ENCODE data around the gene PEX13. TPM values are rescaled to one million over a fixed set of nuclear protein-coding genes. Genes with fewer than 3 reads are reported as not detected.

The PEX13 gene, protein sequence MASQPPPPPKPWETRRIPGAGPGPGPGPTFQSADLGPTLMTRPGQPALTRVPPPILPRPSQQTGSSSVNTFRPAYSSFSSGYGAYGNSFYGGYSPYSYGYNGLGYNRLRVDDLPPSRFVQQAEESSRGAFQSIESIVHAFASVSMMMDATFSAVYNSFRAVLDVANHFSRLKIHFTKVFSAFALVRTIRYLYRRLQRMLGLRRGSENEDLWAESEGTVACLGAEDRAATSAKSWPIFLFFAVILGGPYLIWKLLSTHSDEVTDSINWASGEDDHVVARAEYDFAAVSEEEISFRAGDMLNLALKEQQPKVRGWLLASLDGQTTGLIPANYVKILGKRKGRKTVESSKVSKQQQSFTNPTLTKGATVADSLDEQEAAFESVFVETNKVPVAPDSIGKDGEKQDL
- total RNA-seq = 23.4 TPM
- long read RNA-seq, full-length matches to known transcripts = 6 of 13 reads
- long read RNA-seq, partial matches to known transcripts = 5 of 13 reads
- long read RNA-seq, other reads (novel, unspliced or antisense) = 2 of 13 reads

DNA sequence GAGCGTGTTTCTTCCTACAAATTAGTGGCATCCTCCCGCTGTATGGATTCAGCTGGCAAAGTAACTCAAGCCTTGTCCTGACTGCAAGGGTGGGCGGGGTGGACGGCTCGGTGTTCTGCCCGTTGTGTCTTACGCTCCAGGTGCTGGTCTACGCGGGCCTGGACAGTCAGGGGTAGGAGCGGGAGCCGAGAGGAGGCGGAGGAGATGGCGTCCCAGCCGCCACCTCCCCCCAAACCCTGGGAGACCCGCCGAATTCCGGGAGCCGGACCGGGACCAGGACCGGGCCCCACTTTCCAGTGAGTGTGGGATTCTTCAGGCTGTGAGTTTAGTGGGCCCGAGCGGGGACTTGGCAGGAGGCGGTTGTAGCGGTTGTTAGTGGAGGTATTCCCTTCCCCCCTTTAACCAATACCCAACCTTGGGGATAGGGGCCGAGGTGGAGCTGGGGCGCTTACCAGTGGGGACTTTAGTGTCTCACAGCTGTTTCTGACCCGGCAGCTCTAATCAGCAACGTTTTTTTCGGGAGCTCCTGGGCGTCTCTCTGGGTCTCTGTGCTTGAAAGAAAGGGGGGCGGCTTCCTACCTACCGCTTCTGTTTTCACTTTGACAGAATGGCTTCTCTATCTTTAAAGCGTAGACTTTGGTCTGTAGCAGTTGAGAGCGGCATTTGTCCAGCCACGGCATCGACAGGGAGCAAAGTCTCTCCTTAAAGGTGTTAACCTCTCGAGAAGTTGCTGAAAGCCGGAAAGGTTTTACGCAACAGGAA is at the start of gene PEX13, which contains the start of gene PUS10:
TSS of gene PEX13 (plus strand) at position 165 of the 762 bp plus-strand sequence. CDS start at position 205, 40 bp downstream.
TSS of gene PUS10 (minus strand) at position 700 of the 762 bp plus-strand sequence. CDS start 6,365 bp downstream, outside the sequence.
- peak within 1 kb of the TSS; percentile 97 for H3K4me3 ChIP-seq
- peak; percentile 69 for DNase-seq
- no peaks in the 10 kb centered on the region for H3K9me3 ChIP-seq (replicated peaks)
- intact Hi-C loops (cut with micrococcal nuclease) = no loop called here
- H3K4me1 ChIP-seq = peaks cover 65% of the 10 kb centered on the region
- H3K27me3 ChIP-seq (ENCODE audit: low read depth) = no peaks in the 10 kb centered on the region
- H3K27ac ChIP-seq (replicated peaks) = peak within 1 kb of the TSS; percentile 93
- H3K36me3 ChIP-seq = peaks cover 17% of the 10 kb centered on the region
- TF ChIP-seq, protein P1, sequence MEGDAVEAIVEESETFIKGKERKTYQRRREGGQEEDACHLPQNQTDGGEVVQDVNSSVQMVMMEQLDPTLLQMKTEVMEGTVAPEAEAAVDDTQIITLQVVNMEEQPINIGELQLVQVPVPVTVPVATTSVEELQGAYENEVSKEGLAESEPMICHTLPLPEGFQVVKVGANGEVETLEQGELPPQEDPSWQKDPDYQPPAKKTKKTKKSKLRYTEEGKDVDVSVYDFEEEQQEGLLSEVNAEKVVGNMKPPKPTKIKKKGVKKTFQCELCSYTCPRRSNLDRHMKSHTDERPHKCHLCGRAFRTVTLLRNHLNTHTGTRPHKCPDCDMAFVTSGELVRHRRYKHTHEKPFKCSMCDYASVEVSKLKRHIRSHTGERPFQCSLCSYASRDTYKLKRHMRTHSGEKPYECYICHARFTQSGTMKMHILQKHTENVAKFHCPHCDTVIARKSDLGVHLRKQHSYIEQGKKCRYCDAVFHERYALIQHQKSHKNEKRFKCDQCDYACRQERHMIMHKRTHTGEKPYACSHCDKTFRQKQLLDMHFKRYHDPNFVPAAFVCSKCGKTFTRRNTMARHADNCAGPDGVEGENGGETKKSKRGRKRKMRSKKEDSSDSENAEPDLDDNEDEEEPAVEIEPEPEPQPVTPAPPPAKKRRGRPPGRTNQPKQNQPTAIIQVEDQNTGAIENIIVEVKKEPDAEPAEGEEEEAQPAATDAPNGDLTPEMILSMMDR (IDR thresholded peaks at IDR 0.05; ENCODE audit: borderline replicate concordance) = no peak

DNA sequence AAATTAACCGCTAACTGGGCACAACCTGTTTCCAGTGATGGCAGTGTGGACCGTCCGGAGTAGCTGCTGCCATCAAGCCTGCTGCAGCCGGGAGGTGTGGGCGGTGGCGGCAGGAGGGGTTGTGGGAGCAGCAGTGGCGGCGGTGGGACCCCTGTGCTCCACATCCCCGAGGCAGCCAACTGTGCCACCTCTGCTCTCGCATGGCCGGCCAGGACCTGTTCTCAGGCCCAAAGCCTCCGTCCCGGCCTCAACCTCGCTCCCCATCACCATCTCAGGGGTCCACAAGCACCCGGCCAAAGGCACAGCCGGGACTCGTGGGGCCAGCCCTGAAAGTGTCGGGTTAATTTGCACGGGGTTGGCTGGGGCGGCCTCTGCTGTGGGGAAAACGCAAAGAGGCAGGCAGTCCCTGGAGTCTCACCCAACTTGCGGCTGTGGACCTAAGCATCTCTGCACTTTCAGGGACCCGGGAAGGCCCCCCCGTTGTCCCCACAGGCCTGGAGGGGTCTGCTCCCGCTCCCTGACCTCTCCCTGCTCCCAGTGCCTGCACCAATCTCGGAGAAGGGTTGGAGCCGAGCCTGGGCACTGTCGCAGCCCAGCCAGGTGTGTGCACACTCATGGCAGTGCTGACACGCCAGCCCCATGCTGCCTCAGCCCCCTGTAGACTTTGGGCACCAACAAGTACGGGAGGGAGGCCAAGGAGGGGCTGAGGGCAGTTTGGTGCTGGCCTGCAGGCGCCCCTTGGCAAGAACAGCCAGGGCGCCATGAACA is 44.4 kb upstream of the PEX13 start:
- no peak for DNase-seq
- TF ChIP-seq, protein P1 (IDR thresholded peaks at IDR 0.05; ENCODE audit: borderline replicate concordance) = no peak
- no peak overlapping the region for H3K27ac ChIP-seq (replicated peaks)
- intact Hi-C loops (cut with micrococcal nuclease) = no loop called here
- no peaks in the 10 kb centered on the region for H3K27me3 ChIP-seq (ENCODE audit: low read depth)
- H3K36me3 ChIP-seq = no peaks in the 10 kb centered on the region
- H3K9me3 ChIP-seq (replicated peaks) = no peaks in the 10 kb centered on the region
- H3K4me1 ChIP-seq = no peaks in the 10 kb centered on the region
- no peak overlapping the region for H3K4me3 ChIP-seq

DNA sequence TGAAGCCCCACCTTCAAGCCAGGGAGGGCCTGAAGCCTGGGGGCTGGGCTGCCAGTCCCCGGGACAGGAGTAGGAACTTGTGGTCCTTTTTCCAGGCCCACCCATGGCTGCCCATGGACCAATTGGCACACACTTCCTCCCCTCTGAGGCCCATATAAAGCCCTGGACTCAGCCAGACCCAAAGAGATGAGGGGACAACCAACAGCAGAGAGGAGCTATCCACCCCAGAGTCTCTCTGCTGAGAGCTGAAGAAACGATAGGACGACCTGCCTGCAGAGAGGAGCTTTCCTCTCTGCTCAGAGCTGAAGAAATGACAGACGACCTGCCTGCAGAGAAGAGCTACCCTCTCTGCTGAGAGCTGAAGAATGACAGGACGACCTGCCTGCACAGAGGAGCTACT is 43.8 kb upstream of the PEX13 start:
- Histone ChIP-seq H3K27me3 (ENCODE audit: low read depth) (no peaks in the 10 kb centered on the region), H3K9me3 (replicated peaks) (no peaks in the 10 kb centered on the region), H3K4me1 (no peaks in the 10 kb centered on the region), H3K4me3 (no peak overlapping the region), H3K27ac (replicated peaks) (no peak overlapping the region), H3K36me3 (no peaks in the 10 kb centered on the region)
- no peak for DNase-seq
- TF ChIP-seq, protein P1 (IDR thresholded peaks at IDR 0.05; ENCODE audit: borderline replicate concordance) = no peak
- intact Hi-C loops (cut with micrococcal nuclease) = no loop called here

DNA sequence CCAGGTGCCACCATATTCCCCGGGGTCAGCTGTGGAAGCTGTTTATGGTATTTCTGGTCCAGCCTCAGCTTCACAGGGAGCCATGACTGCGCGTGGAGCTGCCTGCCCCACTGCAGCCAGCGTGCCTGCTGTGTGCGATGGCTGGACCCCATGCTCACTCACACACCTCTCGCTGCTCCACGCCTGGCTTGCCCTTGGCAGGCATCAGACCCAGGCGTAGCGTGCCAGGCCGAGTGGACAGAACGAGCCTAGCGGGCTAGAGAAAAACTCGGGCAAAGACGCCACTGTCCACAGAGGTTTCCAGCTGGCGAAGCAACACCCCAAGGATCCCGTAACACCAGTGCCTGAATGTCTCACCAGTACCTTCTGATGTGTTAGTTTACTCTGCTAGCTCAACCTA is 42.9 kb upstream of the PEX13 start:
- no peak overlapping the region for H3K4me3 ChIP-seq
- H3K27me3 ChIP-seq (ENCODE audit: low read depth) = no peaks in the 10 kb centered on the region
- H3K36me3 ChIP-seq = no peaks in the 10 kb centered on the region
- H3K9me3 ChIP-seq (replicated peaks) = no peaks in the 10 kb centered on the region
- TF ChIP-seq, protein P1 (IDR thresholded peaks at IDR 0.05; ENCODE audit: borderline replicate concordance) = no peak
- H3K27ac ChIP-seq (replicated peaks) = no peak overlapping the region
- intact Hi-C loops (cut with micrococcal nuclease) = no loop called here
- DNase-seq = no peak
- H3K4me1 ChIP-seq = no peaks in the 10 kb centered on the region

Data from left ventricle myocardium inferior (tissue), 1 donor.